ENCODE measurements around the gene CRHR2. TPM values are rescaled to one million over a fixed set of nuclear protein-coding genes. Genes with fewer than 3 reads are reported as not detected.

Gene CRHR2
- total and polyA plus RNA-seq, 2 of the 13 experiments (the other 11 are each of a cell fraction or from before 2014, with no cell fraction given): not detected

GRCh38 chr7:30649717-30650420 lies 32.4 kb downstream of the CRHR2 start:
- Histone ChIP-seq H4K20me1 (ENCODE audit: insufficient read depth, low read length) (no peaks in the 10 kb centered on the region), H3K79me2 (ENCODE audit: insufficient read depth, low read length) (no peaks in the 10 kb centered on the region), H2AFZ (ENCODE audit: low read length) (no peak overlapping the region), H3K36me3 (replicated peaks in 1 of 2; ENCODE audit: control insufficient read depth in 1 of 2, insufficient read depth in 2 of 2, low read length in 2 of 2) (no peaks in the 10 kb centered on the region), H3K9ac (ENCODE audit: insufficient read depth, low read depth, low read length) (no peak overlapping the region), H3K27me3 (ENCODE audit: control insufficient read depth in 1 of 2, insufficient read depth in 2 of 2, low read length in 2 of 2) (0 out of 5 replicates have a peak, but pooled peaks cover 0 to 1% of the 10 kb centered on the region in 2 experiments), H3K4me3 (replicated peaks in 1 of 3; ENCODE audit: insufficient read depth in 1 of 3, low read depth in 2 of 3, low read length in 3 of 3) (no peak overlapping the region), H3K4me2 (ENCODE audit: low read depth, low read length) (no peak overlapping the region; the same call in 1 of the 2 replicates), H3K27ac (ENCODE audit: extremely low read length, insufficient read depth, low read length) (no peak overlapping the region), H3K4me1 (ENCODE audit: insufficient read depth, low read length) (peaks cover 11% of the 10 kb centered on the region), H3K9me3 (ENCODE audit: low read length) (no peaks in the 10 kb centered on the region)
- intact Hi-C loops (cut with micrococcal nuclease; ENCODE audit: unreplicated experiment): no loop called here
- ChIA-PET CTCF (ENCODE audit: low intra/inter-chr PET ratio, low total read pairs) (no interaction called here), POLR2A (no interaction called here)
- in situ Hi-C loops (cut with HindIII; ENCODE audit: extremely low pct_ligation_motif_present, low pct_unique_long_range_greater_than_20kb): no loop called here
- ATAC-seq (peak; percentile 5; the same call in 1 of the 3 replicates), DNase-seq (ENCODE audit: low spot score) (no peak), FAIRE-seq (no peak)
- WGBS (ENCODE audit: low lambda C conversion rate): 43% methylated on average over 12 of the region's 13 CpGs
- no peak for TF ChIP-seq ZNF317 (CRISPR knock-in tag; IDR thresholded peaks at IDR 0.05)
- no peak for TF ChIP-seq ZNF430 (CRISPR knock-in tag; IDR thresholded peaks at IDR 0.05)
- TF ChIP-seq CBFB (CRISPR knock-in tag; IDR thresholded peaks at IDR 0.05): no peak
- no peak for TF ChIP-seq SOX6 (IDR thresholded peaks at IDR 0.05)
- TF ChIP-seq SOX6 (CRISPR knock-in tag; IDR thresholded peaks at IDR 0.05): no peak
- no peak for TF ChIP-seq FOXA1 (IDR thresholded peaks at IDR 0.05)
- TF ChIP-seq FOXA1 (CRISPR knock-in tag; IDR thresholded peaks at IDR 0.05): no peak
- TF ChIP-seq ZHX2 (IDR thresholded peaks at IDR 0.05; ENCODE audit: low read depth): no peak
- no peak for TF ChIP-seq ZHX2 (CRISPR knock-in tag; IDR thresholded peaks at IDR 0.05; ENCODE audit: borderline replicate concordance)
- no peak for TF ChIP-seq ZNF713 (CRISPR knock-in tag; IDR thresholded peaks at IDR 0.05)
- TF ChIP-seq ZNF841 (CRISPR knock-in tag; IDR thresholded peaks at IDR 0.05; ENCODE audit: borderline replicate concordance): no peak
- TF ChIP-seq RARA (CRISPR knock-in tag; IDR thresholded peaks at IDR 0.05): no peak
- no peak for TF ChIP-seq HMG20A (CRISPR knock-in tag; IDR thresholded peaks at IDR 0.05; ENCODE audit: borderline replicate concordance)
- no peak for TF ChIP-seq E2F2 (CRISPR knock-in tag; IDR thresholded peaks at IDR 0.05; ENCODE audit: borderline replicate concordance)
- no peak for TF ChIP-seq ZNF773 (CRISPR knock-in tag; IDR thresholded peaks at IDR 0.05; ENCODE audit: borderline replicate concordance)
- TF ChIP-seq CBX2 (IDR thresholded peaks at IDR 0.05; ENCODE audit: low read depth, low read length): no peak
- no peak for TF ChIP-seq CBX2 (CRISPR knock-in tag; IDR thresholded peaks at IDR 0.05; ENCODE audit: low read depth)
- no peak for TF ChIP-seq ZNF282 (IDR thresholded peaks at IDR 0.05; ENCODE audit: partially characterized antibody)
- TF ChIP-seq CSRNP1 (CRISPR knock-in tag; IDR thresholded peaks at IDR 0.05): no peak
- no TSS peak for BruUV-seq (replicated peaks)
